Stimulated activated CD8-positive, alpha-beta memory T cell treated with anti-CD3 and anti-CD28 coated beads, Interleukin-7, amount 100 ng/mL, for 1 hour (primary cell): ENCODE results near the gene MYO1D.
"Not testable (repeated sequence)": the region's sequence is repeated elsewhere in the genome, so short reads cannot be mapped to it uniquely, and the experiment has no call there.

Experiments used
- DNase-seq, 2 donors: peaks; one replicate each; pipeline ENCODE4 v3.0.0-alpha.2; 2020; ENCODE audit warnings: low read depth in 2 of 2

MYO1D gene

GRCh38 chr17:32684087-32684958 is 192.6 kb downstream of the MYO1D start:
- no peak for DNase-seq

GRCh38 chr17:32673964-32674363 is 203.0 kb downstream of the MYO1D start:
- DNase-seq: no peak

- DNase-seq: no peak
Observed at GRCh38 chr17:32672711-32673110, 204.2 kb downstream of the MYO1D start.

- DNase-seq: no peak
Observed at GRCh38 chr17:32671896-32672295, 205.0 kb downstream of the MYO1D start.

GRCh38 chr17:32664936-32665583 is 211.9 kb downstream of the MYO1D start:
- DNase-seq: no peak

DNA sequence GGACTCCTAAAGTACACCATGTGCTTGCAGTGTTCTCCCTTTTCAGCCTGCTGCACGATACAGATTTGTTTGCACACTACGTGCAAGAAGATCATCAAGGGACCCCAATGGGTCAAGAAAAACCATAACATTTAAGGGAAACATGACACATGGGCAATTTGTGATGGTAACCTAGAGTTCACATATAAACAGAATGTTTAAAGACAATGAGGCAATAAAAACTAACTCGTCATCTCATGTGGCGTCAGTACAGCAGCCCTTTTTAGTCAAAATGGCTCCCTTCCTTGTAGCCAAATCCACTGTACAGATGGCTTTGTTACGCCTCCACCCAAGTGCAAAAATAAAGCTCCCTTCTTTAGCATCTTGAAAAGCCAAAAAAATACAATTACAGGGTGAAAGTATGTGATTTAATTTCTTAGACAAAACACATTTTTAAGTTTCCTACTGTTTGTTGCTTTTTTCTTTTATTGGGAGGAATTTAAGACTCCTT is 216.4 kb downstream of the MYO1D start:
- no peak for DNase-seq

GRCh38 chr17:32659419-32659842 is 217.5 kb downstream of the MYO1D start:
- DNase-seq: peak; percentile 29 to 41

DNA sequence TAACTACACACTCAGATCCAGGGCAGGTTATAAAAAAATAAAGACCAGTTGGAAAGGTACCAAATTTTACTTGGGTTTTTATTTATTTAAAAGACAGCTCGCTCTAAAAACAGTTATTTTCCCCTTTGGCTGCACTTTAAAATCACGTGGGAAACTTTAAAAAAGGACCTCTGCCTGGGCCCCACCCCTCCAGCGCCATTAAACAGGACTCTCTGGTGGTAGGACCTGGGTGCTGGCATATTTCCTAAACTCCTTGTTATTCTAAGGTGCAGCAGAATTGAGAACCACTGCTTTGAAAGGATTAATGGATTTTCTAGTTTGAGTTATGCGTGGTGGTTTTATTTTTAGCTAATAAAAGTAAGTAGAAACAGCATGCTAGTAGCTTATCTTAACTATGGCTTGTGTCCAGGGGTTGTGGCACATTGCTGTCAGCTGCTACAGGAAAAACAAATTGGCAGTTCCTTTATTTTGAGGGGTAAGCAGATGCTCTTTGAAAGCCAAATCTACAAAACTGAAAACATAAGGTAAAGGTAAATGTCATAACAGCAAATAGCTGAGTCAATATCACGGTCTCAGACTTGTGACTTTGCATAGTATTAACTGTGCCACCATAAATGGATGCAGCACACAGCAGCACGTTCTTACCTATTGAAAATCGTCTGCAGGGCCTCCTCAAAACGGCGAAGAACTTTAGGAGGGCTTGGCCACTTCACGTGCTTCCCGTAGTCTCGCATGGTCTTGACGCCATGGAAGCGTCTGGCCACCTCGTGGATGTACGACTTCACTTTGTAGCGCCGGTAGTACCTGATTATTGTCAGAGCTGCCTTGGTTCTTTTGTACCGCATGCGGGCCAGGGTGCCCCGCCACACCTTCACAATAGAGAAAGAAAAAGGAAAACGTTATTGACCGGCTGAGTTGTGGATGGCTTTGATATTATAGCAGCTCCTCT is 218.2 kb downstream of the MYO1D start:
- no peak for DNase-seq

DNA sequence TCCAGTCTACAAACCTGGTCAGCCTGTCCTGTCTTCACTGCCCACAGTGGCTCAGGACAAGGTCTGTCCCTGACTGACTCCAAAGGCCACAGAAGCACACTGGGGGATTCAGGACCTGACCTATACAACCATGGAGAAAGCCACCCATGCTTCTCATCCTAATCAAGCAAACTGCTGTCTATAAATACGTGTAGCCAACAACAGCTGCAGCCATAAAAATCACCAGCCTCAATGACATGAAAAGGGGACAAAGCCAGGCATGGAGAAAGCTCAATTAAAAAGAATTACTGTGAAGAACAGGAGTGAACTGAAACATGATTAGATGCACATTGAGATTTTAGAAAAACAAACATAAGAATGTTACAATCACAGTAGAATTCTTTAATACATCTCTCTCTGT is 220.0 kb downstream of the MYO1D start:
- no peak for DNase-seq

GRCh38 chr17:32654324-32654723 is 222.6 kb downstream of the MYO1D start:
- DNase-seq: no peak

DNA sequence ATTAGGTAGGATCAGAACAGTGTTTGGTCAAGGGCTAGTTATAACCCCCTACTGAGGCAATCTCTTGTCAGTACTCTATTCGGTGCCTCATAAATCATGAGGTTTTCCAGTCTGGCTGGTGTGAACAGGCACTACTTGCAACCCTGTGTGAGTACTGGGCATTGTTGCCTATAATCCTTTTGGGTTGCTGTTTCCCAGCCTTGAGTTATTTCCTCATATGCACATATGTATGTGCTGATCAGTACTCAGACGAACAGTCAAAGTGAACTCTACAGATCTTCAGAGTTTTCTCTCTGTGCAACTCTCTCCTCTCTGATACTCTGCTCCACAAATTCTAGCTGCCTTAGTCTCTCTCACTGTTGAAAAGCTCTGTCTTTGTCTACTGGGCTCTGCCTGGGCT is 225.8 kb downstream of the MYO1D start:
- no peak for DNase-seq

DNA sequence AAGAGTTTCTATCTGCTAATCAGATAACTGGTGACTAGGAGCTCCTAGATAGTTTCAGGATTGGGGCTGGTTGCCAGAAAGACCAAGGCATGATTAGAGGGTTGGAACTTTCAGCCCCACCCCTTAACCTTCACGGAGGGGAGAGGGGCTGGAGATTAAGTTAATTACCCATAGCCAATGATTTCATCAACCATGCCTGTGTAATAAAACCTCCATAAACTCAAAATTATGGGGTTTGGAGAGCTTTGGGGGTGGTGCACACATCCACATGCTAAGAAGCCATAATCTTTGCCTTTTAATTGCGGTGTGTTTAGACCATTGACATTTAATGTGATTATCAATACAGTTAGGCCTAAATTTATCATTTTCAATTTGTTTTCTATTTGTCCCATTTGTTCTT is 228.5 kb downstream of the MYO1D start:
- DNase-seq: no peak

DNA sequence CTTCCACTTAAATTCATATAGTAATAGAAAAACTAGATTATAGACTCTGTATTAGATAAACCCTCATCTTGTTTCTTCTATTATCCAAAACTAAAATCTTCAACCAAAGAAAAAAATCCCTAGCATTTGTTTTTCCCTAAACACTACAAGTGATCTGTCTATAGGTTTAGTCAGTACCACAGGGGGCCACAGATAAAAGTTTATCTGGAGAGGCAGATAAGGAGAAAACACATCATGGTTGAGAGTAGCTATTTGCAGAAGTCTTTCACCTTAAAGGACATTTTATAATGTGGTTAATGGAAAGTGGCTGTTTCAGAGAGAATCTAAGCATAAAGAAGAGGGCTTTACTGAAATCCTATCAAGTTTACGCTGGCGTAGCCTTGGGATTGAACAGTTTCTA is 230.0 kb downstream of the MYO1D start:
- no peak for DNase-seq

DNA sequence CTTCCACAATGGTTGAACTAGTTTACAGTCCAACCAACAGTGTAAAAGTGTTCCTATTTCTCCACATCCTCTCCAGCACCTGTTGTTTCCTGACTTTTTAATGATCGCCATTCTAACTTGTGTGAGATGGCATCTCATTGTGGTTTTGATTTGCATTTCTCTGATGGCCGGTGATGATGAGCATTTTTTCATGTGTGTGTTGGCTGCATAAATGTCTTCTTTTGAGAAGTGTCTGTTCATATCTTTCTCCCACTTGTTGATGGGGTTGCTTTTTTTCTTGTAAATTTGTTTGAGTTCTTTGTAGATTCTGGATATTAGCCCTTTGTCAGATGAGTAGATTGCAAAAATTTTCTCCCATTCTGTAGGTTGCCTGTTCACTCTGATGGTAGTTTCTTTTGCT is 235.4 kb downstream of the MYO1D start:
- DNase-seq: not testable (repeated sequence)

DNA sequence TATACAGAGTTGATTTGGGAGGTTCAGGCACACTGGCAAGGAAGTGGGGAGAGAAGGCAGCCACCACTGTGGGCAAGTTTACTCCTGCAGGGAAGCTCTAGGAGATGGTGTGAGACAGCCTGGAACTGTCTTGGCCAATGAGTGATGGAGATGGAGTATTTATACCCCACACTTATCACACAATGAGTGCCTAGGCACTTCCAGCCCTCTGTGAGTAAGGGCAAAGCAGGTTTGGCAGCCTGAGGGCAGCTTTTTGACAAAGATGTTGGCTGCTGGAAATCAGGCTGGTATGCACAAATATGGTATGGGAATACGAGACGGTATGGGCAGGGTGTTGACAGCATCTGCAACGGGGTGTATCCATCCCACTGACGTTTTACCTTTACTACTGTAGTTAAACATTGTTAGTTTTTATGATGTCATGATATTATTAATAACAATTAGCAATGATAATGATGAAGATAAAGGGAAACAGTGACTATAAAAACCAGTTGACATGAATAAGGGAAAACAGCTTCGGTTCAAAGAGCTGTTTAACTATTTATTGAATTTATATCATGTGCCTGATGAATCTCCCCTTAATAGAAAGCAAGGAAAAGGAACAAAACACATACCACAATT is 240.2 kb downstream of the MYO1D start:
- no peak for DNase-seq

DNA sequence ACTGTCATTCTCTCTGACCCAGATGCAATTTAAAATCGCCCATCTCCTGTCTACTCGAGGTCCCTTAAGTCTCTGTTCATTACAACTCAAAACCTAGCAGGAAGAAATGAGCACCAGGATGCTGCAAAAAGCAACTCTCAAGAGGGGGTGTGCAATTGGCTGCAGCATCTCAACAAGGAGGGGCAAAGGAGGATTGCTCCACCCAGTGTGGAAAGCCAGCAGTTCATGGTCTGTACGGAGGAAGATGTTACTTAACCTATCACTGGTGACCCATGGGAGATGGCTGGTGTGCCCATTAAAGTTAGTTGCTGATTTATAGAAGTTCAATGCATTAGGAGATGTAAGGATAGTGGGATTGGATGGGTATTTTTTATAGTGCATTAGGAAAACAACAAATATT is 242.8 kb downstream of the MYO1D start:
- DNase-seq: no peak

GRCh38 chr17:32631341-32632096 is 245.4 kb downstream of the MYO1D start:
- no peak for DNase-seq

DNA sequence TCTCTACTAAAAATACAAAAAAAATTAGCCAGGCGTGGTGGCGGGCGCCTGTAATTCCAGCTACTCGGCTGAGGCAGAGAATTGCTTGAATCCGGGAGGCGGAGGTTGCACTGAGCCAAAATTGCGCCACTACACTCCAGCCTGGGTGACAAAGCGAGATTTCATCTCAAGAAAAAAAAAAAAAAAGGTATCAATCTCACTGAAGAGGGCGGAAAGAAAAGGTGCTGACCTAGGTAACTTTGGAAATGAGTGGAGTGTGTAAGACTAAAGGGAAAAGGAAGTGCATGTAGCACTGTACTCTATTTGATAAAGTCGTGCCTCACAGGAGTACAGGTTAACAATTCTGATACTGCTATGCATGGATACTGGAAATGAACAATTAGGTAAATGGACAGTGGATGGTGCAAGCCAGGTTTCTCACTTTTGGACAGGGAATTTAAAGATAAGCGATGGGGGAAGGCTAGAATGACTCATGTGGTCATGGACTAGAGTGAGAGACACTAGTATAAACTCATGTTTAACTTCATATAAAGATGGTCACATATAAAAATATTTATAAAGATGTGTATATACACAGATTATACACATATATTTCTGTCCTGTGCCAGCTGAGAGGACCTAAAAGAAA is 247.2 kb downstream of the MYO1D start:
- no peak for DNase-seq

DNA sequence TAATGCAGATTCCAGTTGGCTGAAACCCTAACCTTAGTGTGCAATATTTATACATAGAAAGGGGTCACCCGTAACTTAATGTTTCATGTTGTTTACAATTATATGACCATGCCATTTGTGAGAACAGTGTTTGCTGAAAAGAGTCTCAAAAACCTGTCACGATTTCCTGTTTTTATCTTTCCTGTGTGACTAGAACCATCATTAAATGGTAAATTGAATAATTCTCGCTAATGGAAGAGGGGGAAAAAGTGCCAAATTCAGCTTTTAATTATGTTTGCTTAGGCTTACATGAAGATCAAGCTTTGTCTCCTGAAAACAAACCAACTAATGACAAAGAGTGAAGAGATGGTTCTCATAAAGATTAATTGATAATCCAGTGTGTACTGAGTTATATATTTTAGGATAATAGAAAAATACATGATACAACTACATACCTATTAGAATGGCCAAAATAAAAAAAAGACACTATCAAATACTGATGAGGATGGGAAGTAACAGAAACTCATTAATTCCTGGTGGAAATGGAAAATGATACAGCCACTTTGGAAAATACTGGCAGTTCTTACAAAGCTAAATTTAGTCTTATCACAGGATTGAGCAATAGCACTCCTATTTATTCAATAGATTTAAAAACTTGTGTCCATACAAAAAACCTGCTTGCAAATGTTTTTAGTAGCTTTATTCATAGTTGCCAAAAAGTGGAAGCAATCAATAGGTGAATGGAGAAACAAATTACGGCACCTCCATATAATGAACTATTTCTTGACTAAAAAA is 248.5 kb downstream of the MYO1D start:
- DNase-seq: no peak
